ENCODE results near the gene CACYBP.
"Not testable (repeated sequence)": the region's sequence is repeated elsewhere in the genome, so short reads cannot be mapped to it uniquely, and the experiment has no call there.

DNA sequence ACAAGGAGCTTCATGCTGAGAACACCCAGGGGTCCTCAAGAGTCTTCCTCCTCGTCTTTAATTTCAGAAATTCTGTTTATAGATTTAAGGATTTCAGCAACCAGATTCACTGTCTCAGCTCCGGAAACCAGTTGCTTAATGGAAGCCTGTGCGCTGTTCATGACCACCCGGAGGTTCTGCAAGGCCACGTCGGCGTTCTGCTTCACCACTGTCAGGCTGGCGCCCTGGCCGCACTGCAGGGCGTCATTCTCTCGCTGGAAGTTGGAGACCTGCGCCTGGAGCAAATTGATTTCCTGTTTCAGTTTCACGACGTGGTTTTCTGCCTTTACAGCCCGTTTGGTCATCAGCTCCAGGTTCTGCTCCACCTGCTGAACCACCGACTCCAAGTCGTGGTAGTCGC is 44.8 kb downstream of the CACYBP start:
- TF ChIP-seq EZH2phosphoT487 (IDR thresholded peaks at IDR 0.05; ENCODE audit: insufficient read depth, low read depth); EZH2 (IDR thresholded peaks at IDR 0.05; ENCODE audit: insufficient read depth, poor library complexity, severe bottlenecking): not testable (repeated sequence)

Data from GM23248 (cell line).